ENCODE results near the gene TOGARAM1.
A peak's percentile ranks its signal among the peaks of the same experiment; 100 is the strongest.

Gene TOGARAM1

GRCh38 chr14:45089813-45090212, 127.8 kb downstream of the TOGARAM1 start:
- peaks cover 100% of the 10 kb centered on the region for H3K79me2 ChIP-seq (ENCODE audit: insufficient read depth, low read length)
- no peak overlapping the region for H3K4me3 ChIP-seq (ENCODE audit: insufficient read depth, low read length, poor library complexity, severe bottlenecking)
- peaks cover 14% of the 10 kb centered on the region; the same call in 1 of the 2 replicates for H4K20me1 ChIP-seq (ENCODE audit: low read depth, low read length)
- 0 out of 2 replicates have a peak, but pooled peaks cover 3% of the 10 kb centered on the region for H3F3A ChIP-seq (ENCODE audit: insufficient read depth)
- H3K36me3 ChIP-seq (ENCODE audit: low read length), result peaks cover 6% of the 10 kb centered on the region; the same call in 1 of the 2 replicates
- no peak for TF ChIP-seq CTCF (IDR thresholded peaks at IDR 0.05; ENCODE audit: insufficient read depth, low read length, poor library complexity, severe bottlenecking)
- TF ChIP-seq EZH2phosphoT487 (conservative IDR thresholded peaks at IDR 0.05; ENCODE audit: low read length), result no peak
- no peak overlapping the region for H3K9ac ChIP-seq (ENCODE audit: low read length)
- peak overlapping the region; percentile 34 for H3K4me2 ChIP-seq (ENCODE audit: low read depth, low read length, poor library complexity, severe bottlenecking)
- H3K9me2 ChIP-seq (replicated peaks; ENCODE audit: insufficient read depth, low read length), result no peaks in the 10 kb centered on the region
- H3K27me3 ChIP-seq (ENCODE audit: low read length), result no peaks in the 10 kb centered on the region
- H3K27ac ChIP-seq (ENCODE audit: low read depth, low read length), result no peak overlapping the region
- H2AFZ ChIP-seq (ENCODE audit: low read depth, low read length, severe bottlenecking), result no peak overlapping the region
- H3K9me3 ChIP-seq (ENCODE audit: insufficient read depth, low read length), result no peaks in the 10 kb centered on the region

GRCh38 chr14:45091710-45092109, 129.7 kb downstream of the TOGARAM1 start:
- no peaks in the 10 kb centered on the region for H3K27me3 ChIP-seq (ENCODE audit: low read length)
- H2AFZ ChIP-seq (ENCODE audit: low read depth, low read length, severe bottlenecking), result no peak overlapping the region
- H3K9ac ChIP-seq (ENCODE audit: low read length), result no peak overlapping the region
- H3K36me3 ChIP-seq (ENCODE audit: low read length), result peaks cover 24% of the 10 kb centered on the region
- H3F3A ChIP-seq (ENCODE audit: insufficient read depth), result 0 out of 2 replicates have a peak, but pooled peaks cover 3% of the 10 kb centered on the region
- TF ChIP-seq CTCF (IDR thresholded peaks at IDR 0.05; ENCODE audit: insufficient read depth, low read length, poor library complexity, severe bottlenecking) (no peak), EZH2phosphoT487 (conservative IDR thresholded peaks at IDR 0.05; ENCODE audit: low read length) (no peak)
- no peak overlapping the region for H3K4me3 ChIP-seq (ENCODE audit: insufficient read depth, low read length, poor library complexity, severe bottlenecking)
- H3K4me2 ChIP-seq (ENCODE audit: low read depth, low read length, poor library complexity, severe bottlenecking), result no peak overlapping the region
- H3K9me2 ChIP-seq (replicated peaks; ENCODE audit: insufficient read depth, low read length), result no peaks in the 10 kb centered on the region
- H3K79me2 ChIP-seq (ENCODE audit: insufficient read depth, low read length), result peaks cover 94% of the 10 kb centered on the region
- peaks cover 14% of the 10 kb centered on the region; the same call in 1 of the 2 replicates for H4K20me1 ChIP-seq (ENCODE audit: low read depth, low read length)
- H3K9me3 ChIP-seq (ENCODE audit: insufficient read depth, low read length), result no peaks in the 10 kb centered on the region
- H3K27ac ChIP-seq (ENCODE audit: low read depth, low read length), result no peak overlapping the region

- peaks cover 44% of the 10 kb centered on the region for H3K36me3 ChIP-seq (ENCODE audit: low read length)
- H3K79me2 ChIP-seq (ENCODE audit: insufficient read depth, low read length), result peaks cover 73% of the 10 kb centered on the region
- no peak overlapping the region for H2AFZ ChIP-seq (ENCODE audit: low read depth, low read length, severe bottlenecking)
- no peak overlapping the region for H3K9ac ChIP-seq (ENCODE audit: low read length)
- H3K9me3 ChIP-seq (ENCODE audit: insufficient read depth, low read length), result no peaks in the 10 kb centered on the region
- H3K9me2 ChIP-seq (replicated peaks; ENCODE audit: insufficient read depth, low read length), result no peaks in the 10 kb centered on the region
- H4K20me1 ChIP-seq (ENCODE audit: low read depth, low read length), result peaks cover 10% of the 10 kb centered on the region; the same call in 1 of the 2 replicates
- no peak overlapping the region for H3K4me3 ChIP-seq (ENCODE audit: insufficient read depth, low read length, poor library complexity, severe bottlenecking)
- H3K27me3 ChIP-seq (ENCODE audit: low read length), result no peaks in the 10 kb centered on the region
- no peak overlapping the region for H3K27ac ChIP-seq (ENCODE audit: low read depth, low read length)
- no peak overlapping the region for H3K4me2 ChIP-seq (ENCODE audit: low read depth, low read length, poor library complexity, severe bottlenecking)
- 0 out of 2 replicates have a peak, but pooled peaks cover 3% of the 10 kb centered on the region for H3F3A ChIP-seq (ENCODE audit: insufficient read depth)
- no peak for TF ChIP-seq EZH2phosphoT487 (conservative IDR thresholded peaks at IDR 0.05; ENCODE audit: low read length)
- no peak for TF ChIP-seq CTCF (IDR thresholded peaks at IDR 0.05; ENCODE audit: insufficient read depth, low read length, poor library complexity, severe bottlenecking)
These were observed 132.3 kb downstream of the TOGARAM1 start for GRCh38 chr14:45094275-45094674.
